Stimulated activated CD8-positive, alpha-beta memory T cell treated with anti-CD3 and anti-CD28 coated beads, Interleukin-7, amount 100 ng/mL, for 24 hours (primary cell): ENCODE results near the gene EXD3.
"Not testable (repeated sequence)": the region's sequence is repeated elsewhere in the genome, so short reads cannot be mapped to it uniquely, and the experiment has no call there.

Source experiments
- DNase-seq: peaks from one replicate; pipeline ENCODE4 v3.0.0-alpha.2; 2020; ENCODE audit warnings: low read depth

Gene EXD3

DNA sequence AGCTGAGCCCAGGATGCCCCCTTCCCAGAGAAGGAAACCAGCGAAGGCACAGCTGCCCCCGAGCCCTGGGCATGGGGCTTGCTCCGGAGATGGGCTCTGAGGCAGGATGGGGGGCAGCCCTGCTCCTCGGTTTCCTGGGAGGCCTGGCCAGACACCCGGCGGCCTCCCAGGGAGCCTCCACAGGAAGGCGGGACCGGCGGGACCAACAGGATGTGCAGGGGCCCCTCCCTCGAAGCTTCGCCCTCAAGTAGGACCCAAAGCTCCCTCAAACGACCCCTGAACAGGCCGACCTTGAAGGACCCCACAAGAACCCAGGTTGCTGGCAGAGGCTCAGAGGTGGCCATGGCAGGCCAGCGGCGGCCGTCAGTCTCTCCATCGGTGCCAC is 11.7 kb downstream of the EXD3 start:
- no peak for DNase-seq

DNA sequence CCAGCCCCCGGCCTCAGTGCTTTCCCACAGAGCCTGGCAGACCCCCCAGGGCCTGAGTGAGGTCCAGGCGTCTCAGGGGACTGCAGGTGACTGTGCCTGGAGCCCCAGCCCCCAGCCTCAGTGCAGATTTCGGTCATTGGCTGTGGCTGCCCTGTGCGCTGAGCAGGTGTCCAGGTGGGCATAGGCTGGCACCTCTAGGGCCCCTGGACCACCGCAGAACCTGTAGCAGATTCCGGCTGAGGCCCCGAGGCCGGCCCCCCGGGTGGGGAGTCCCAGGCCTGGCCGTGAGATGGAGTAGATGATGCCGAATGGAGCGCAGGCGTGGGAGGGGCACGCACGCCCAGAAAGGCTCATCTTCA is 12.1 kb downstream of the EXD3 start:
- no peak for DNase-seq

DNA sequence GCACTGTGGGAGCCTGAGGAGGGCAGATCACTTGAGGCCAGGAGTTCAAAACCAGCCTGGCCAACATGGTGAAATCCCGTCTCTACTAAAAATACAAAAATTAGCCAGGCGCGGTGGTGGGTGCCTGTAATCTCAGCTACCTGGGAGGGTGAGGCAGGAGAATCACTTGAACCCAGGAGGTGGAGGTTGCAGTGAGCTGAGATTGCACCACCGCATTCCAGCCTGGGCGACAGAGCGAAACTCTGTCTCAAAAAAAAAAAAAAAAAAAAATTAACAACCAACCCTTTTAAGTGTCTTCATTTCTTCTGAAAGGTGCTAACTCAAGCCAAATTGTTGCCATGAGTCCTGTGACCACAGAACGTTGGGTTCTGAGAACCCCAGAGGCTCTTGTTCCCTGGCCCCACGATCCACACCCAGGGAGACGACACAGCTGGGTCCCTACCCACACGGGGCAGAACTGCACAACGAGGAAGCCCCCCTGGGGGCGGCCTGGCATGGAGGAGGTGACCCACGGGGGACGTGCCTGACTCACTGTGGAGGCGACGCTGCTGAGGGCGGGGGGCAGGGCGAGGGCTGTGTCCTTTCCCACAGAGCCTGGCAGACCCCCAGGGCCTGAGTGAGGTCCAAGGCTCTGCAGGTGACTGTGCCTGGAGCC is 12.6 kb downstream of the EXD3 start:
- DNase-seq, result not testable (repeated sequence)

DNA sequence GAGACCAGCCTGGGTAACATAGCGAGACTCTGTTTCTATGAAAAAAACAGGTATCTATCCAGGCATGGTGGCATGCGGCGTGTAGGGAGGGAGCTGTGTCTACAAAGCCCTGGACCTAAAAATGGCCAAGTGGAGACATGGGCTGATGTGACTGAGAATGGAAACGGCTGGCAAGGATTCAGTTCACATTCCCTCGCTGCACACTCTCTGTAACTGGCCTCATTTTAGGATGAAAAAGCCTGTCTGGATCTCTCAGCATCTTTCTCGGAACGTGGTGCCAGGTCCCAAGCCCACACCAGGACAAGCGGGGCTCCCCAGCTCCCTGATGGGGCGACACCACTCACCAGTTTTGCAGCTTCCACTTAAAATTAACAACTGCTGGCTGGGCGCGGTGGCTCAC is 13.4 kb downstream of the EXD3 start:
- DNase-seq, result no peak

DNA sequence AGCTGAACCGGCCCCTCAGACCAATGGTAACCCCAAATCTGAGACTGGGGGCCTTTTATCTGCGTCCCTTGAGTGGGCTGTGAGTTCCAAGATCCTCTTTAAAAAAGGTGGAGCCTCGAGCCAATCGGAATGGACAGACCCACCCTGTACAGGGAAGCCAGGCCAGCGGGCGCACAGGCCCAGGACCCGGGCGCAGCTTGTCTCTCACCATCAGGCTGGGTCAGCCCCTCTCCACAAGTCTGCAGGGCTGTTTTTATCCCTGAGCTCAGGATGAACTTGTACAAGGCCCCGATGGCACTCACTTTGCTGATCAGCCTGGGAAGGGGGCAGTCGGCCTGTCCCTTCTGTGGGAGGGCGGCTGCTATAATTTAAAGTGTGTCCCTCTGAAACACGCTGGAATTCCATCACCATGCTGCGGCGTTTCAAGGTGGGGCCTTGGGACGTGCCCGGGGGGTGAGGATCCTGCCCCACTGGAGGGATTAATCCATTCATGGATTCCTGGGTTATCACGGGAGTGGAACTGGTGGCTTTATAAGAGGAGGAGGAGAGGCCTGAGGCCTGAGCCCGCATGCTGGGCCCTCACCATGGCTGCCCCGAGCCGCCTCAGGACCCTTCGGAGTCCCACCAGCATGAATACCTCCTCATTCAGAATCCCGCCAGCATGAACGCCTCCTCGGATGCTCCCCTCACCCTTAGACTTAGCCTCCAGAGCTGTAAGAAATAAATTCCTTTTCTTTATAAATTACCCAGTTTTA is 14.1 kb downstream of the EXD3 start:
- DNase-seq, result no peak

DNA sequence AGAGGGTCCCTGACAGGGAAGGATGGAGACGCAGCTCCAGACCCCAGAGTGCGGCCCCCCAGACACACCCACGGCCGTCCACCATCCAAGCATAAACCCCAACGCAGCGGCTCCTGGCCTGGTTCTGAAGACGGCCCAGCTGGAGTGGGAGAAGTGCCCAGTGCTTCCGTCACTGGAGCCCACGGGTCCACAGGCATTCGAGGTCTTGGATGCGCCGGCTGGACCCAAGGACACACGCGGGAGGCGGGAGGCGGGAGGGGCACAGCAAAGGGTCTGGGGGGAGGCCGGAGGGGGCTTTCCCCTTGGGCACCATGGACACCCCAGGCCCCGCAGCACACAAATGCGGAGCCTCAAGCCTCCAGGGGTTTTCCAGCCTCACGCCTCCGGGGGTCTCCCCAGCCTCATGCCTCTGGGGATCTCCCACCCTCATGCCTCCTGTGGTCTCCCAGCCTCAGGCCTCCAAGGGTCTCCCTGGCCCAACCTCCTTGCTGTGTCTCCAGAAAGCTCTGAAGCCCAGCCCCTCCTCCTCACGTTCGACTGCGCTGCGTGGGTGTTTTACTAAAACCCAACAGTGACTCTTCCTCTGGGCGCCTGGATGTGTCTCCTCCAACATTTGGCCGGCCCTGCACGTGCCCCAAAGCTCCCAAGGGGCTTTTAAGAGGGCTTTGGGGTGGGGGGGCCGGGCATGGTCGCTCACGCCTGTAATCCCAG is 15.2 kb downstream of the EXD3 start:
- no peak for DNase-seq

DNA sequence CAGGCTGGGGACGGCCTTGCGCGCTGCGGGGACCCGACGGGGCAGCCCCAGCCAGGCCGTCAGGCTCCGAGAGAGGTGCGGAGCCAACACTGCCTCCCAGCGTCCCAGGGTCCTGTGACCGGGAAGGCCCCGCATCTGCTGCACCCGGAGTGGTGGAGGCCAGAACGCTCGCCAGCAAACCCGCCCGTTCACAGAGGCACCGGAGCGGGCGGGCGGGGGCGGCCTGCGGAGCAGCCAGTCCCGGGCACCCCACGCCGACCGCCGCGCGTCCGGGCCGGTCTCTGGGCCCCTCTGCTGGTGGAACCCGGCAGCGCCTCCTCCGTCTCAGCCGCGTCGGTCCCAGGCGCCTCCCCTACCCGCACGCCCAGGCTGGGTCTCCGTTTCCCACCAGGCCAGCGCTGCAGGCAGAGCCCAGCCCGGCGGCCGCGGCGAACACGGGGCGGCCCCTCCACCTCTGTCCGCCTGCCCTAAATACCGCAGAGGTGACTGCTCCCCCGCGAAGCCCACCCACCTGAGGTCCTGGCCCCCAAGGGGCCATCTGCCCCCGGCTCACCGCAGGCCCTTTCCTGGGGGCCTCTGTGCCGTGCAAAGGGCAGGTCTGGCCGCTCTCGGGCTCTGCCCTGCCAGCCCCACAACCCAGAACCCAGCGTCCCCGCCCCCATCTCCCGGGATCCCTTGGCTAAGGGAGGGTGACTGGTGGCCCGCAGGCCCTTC is 15.9 kb downstream of the EXD3 start:
- DNase-seq, result peak; percentile 21

DNA sequence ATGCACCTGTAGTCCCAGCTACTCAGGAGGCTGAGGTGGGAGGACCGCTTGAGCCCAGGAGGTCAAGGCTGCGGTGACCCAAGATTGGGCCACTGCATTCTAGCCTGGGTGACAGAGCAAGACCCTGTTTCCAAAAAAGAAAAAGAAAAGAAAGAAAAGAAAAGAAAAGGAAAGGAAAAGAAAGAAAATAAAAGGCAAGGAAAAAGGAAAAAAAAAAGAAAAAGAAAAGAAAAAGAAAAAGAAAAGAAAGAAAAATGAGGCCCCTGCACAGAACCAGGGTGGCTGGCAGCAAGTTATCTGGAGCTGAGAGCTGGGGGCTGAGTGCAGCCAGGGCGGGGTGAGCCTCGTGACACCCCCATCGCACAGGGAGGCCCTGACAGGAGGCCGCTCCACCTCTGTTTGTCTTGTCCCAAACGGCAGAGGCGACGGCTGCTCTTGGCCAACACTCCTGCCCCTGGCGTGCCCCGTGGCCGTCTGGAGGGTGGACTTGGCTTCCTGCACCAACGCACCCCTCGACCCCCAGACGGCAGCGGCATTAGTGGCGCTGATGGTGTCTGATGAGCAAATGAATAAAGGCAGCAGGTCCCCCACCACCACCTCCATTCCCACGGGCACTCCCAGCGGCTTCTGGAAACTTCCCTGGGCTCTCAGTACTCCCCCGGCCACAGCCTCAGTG is 16.7 kb downstream of the EXD3 start:
- no peak for DNase-seq

DNA sequence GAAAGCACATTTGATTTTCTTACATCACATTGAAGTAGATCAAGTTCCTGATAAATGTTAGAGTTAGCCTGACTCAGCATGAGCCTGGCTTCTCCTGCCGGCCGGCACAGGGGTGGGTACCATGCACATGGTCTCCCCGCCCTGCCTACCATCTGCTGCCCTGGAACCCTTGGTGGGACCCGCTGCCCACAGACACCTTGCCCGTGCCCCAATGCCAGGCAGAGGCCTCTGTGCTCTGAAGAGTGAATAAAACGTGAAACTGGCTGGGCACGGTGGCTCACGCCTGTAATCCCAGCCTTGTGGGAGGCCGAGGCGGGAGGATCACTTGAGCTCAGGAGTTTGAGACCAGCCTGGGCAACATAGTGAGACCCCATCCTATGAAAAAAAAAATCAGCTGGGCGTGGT is 17.3 kb downstream of the EXD3 start:
- DNase-seq, result no peak

DNA sequence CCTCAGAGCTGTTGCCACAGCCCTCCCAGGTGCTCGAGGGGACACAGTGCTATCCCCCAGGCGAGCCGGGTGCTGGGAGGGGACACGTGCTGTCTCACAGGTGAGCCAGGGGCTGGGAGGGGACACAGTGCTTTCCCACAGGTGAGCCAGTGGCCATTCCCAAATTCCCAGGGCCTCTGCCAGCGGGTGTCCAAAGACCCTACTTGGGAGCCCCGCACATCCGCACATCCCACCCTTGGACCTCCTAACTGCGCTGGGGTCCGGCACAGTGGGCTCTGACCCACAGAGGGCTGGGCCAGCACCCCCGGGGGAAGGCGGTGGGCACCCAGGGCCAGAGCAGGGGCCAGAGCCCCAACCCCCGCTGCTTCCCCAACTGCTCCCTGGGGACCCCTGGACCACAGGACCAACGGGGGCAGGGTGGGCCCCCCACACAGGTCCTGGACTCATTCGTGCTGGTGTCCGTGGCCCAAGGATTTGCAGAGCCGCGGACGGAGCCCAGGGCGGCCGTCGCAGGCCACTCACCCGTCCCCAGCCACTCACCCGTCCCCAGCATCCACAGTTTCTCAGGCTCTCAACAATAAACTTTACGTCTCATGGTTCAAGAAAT is 17.9 kb downstream of the EXD3 start:
- DNase-seq, result no peak

DNA sequence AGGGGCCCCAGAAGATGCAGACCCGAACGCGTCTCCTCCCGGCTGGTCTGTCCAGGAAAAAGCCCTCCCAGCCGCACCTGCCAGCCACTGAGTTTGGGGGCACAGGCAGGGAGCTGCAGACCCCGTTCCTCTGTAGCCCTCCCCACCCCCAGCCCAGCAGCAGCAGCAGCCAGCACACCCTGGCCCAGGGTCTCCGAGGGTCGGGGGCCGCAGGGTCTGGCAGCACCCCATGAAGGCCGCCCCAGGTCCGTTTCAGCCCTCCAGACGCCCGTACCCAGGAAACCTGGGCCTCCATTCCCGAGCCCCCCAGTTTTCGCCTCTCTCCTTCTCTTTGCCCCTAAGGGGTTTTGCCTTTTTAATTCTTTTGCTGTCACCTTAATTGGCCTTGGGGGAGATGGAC is 19.7 kb downstream of the EXD3 start:
- DNase-seq, result no peak

DNA sequence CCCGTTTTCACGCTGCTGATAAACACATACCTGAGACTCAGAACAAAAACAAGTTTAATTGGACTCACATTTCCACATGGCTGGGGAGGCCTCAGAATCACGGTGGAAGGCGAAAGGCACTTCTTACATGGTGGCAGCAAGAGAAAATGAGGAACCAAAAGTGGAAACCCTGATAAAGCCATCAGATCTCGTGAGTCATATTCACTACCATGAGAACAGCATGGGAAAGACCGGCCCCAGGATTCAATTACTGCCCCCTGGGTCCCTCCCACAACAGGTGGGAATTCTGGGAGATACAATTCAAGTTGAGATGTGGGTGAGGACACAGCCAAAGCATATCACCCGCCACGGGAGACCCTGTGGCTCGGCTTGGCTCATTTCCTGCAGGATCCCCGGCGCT is 20.2 kb downstream of the EXD3 start:
- DNase-seq, result no peak

DNA sequence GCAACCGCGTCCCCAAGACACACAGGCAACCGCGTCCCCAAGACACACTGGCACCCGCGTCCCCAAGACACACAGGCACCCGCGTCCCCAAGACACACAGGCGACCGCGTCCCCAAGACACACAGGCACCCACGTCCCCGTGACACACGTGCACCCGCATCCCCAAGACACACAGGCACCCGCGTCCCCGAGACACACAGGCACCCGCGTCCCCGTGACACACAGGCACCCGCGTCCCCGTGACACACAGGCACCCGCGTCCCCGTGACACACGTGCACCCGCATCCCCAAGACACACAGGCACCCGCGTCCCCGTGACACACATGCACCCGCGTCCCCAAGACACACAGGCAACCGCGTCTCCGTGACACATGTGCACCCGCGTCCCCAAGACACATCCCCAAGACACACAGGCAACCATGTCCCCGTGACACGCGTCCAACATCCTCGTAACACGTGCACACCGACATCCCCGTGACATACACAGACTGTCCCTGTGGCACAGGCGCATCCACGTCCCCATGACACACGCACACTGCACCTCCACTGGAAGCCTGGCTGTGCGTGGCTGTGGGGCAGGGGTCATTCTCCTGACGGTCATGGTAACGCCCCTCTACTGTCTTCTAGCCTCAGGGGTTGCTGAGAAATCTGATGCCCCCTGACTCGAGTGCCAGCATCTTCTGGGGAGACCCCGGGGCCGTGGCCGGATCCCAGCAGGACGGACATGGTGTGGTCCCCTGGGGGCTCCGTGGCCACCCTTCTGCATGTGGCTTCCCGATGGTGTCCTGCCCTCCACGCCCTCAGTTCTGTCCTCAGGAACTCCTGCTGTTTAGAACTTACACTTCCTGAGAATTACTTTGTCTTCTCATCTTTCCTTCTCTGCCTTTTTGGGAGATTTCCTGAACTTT is 24.1 kb downstream of the EXD3 start:
- DNase-seq, result no peak

DNA sequence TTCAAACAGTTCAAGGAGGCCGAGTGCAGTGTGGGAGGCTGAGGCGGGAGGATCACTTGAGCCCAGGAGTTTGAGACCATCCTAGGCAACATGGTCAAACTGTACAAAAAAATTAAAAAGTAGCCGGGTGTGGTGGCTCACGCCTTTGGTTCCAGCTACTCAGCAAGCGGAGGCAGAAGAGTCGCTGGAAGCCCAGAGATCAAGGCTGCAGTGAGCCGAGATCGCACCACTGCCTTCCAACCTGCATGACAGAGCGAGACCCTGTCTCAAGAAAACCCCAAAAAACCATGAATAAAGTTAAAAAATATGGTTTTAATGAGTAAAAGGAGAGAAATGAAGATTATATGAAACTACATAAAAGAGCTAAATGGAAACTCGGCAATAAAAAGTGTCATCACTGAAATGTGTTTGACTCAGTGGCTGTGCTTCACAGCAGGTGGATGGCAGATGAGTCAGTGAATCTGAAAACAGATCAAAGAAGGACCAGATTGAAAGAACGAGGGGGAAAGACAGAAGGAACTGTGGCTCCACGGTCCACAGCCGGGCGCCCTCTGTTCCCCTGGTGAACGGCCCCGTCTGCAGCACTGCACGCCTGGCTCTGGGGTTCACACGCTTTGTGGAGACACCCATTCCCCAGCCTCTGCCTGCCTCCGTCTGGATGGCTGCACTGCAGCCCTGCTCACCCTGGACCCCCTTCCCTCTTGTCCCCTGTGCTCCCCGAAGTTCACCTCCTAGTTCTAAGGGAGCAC is 25.1 kb downstream of the EXD3 start:
- DNase-seq, result no peak

DNA sequence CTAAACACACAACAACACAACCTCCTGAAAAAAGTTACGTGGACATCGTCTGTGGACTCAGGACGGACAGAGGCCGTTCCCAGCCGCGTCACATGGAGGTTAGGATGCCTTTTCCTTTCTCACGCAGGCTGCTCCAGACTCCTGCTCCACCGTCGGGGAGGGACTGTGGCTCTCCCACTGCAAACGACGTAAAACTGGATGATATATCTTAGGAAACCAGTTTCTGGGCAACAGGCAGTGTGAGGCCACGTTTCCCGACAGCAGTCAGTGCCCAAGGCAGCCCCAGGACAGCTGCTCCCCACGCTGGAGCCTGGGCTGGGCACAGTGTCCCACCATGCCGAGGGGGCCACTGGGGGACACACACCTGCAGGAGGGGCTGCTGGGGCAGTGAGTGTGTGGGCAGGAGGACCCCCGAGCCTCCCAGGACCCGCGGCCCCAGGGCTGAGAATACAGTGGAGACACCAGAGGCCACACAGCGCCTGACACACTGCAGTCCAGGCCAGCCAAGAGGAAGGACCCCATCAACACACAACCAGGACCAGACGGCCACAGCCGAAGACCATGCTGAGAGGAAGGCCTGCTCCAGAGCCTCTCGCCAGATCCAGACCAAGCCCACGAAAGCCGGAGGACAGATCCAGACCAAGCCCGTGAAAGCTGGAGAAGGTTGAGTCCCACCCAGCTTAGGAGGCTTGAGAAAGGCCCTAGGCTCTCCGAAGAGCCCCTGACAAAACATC is 26.2 kb downstream of the EXD3 start:
- no peak for DNase-seq

DNA sequence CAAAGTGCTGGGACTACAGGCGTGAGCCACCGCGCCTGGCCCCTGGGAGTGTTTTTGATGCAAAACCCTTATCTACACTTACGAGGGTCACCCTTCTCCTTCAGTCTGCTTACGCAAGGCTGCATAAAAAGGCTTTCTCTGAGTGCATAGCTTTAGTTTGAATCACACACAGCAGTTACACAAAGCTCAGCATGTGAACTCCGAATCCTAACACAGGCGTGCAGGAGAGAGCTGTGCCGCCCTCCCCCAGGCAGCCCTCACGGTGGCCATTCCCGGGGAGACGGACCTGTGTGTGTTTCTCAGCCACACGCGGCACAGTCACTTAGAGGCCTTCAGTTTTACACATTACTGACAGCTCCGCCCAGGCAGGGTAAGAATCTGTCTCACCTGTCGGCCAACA is 26.7 kb downstream of the EXD3 start:
- DNase-seq, result no peak

DNA sequence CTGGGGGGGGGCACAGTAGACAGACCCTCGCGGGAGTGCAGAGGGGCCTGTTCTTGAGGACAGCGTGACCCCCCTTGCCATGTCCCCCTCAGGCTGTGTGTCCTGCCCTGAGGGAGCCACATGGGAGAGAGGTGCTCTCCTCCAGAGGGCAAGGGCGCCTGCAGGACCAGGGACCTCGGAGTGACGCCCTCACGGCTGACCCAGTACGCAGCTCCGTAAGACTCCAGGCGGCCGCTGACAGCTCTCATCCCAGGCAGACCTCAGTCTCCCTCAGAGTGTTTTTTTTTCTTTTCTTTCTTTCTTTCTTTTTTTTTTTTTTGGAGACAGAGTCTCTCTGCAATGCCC is 27.3 kb downstream of the EXD3 start:
- no peak for DNase-seq

DNA sequence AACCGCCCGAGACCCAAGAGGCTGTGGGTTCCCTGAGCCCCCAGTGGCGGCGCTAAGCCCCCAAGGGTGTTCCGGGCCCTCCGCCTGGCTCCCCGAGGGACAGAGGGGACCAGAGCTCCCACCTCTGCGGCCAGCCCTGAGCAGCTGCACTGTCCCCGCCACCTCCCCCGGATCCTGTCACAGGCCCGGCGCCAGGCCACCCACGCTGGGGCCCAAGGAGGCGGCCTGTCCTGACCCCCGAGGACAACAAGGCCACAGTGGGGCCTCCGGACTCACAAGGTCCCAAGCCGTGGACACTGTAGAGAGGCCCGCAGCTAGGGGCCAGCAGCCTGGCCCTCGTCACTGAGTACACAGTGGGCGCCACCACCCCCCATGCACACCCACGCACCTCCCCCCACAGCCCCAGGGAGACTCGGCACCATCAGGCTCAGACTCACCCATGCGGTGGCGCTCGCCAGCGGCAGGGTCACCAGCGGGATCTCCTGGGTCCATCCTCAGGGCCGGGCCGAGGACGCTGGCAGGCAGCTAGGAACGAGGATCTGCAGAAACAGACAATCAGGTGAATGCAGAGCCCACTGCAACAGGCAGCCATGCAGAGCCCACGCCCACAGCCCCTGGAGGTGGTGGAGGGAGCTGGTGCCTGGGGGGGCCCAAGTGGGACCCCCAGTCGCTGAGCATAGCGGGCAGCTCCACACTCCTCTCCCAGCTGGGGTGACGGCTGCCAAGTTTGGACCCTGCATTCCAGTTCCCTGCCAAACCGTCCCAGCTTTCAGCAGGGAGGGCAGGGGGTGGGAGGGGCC is 27.9 kb downstream of the EXD3 start:
- no peak for DNase-seq
